ENCODE data around the gene ADAD2.

Gene ADAD2

DNA sequence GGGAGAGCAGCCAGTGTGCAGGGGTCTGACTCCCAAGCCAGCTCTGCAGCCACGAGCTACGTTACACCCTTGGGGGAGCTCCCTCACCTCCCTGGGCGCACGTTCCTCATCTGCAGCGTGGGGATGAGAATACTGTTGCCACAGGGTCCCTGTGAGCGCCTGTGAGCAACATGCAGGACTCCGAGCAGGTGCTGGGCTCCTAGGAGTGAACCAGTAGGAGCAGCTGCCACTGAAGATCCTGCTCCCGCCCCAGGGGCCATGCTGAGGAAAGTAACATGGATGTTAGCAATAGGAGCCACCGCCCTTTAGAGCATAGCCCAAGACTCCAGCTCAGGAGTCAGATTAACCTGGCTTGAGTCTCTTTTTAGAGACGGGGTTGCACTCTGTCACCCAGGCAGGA lies 29.9 kb upstream of the ADAD2 start:
- Histone ChIP-seq H3K79me2 (ENCODE audit: control insufficient read depth, insufficient read depth, low read length, poor library complexity) (no peaks in the 10 kb centered on the region), H2AFZ (ENCODE audit: insufficient read depth, low read length, poor library complexity) (no peak overlapping the region), H2AK5ac (ENCODE audit: low read length) (no peak overlapping the region), H3K79me1 (ENCODE audit: low read length) (no peaks in the 10 kb centered on the region), H3K9me3 (ENCODE audit: insufficient read depth, low read depth, low read length) (no peaks in the 10 kb centered on the region), H3K23ac (ENCODE audit: low read length) (no peak overlapping the region), H4K8ac (ENCODE audit: low read depth, low read length) (no peak overlapping the region), H2BK5ac (ENCODE audit: low read depth, low read length, poor library complexity) (no peak overlapping the region), H3K27ac (ENCODE audit: low read depth, low read length) (no peak overlapping the region), H3K9ac (ENCODE audit: low read length) (no peak overlapping the region), H3K18ac (ENCODE audit: low read length) (no peak overlapping the region), H2BK12ac (ENCODE audit: low read length) (no peak overlapping the region), H4K12ac (ENCODE audit: low read depth, low read length) (no peak overlapping the region), H3K14ac (ENCODE audit: low read length) (no peak overlapping the region), H3K27me3 (ENCODE audit: insufficient read depth, low read length) (no peaks in the 10 kb centered on the region), H3K4me2 (ENCODE audit: low read length) (no peak overlapping the region), H3K36me3 (ENCODE audit: control insufficient read depth in 1 of 2, insufficient read depth in 2 of 2, low read length in 2 of 2) (no peaks in the 10 kb centered on the region), H2BK120ac (ENCODE audit: insufficient read depth, low read length, poor library complexity) (no peak overlapping the region), H3K4ac (ENCODE audit: low read depth, low read length) (no peak overlapping the region), H3K4me3 (ENCODE audit: low read depth, low read length) (no peak overlapping the region), H3K4me1 (ENCODE audit: control insufficient read depth in 1 of 2, insufficient read depth in 2 of 2, low read length in 2 of 2) (no peaks in the 10 kb centered on the region), H4K91ac (ENCODE audit: low read depth, low read length) (no peak overlapping the region)
- no peak for DNase-seq
- WGBS (ENCODE audit: extremely low coverage, insufficient coverage, insufficient read length): no CpG with 5 or more reads among the region's 10 CpGs

DNA sequence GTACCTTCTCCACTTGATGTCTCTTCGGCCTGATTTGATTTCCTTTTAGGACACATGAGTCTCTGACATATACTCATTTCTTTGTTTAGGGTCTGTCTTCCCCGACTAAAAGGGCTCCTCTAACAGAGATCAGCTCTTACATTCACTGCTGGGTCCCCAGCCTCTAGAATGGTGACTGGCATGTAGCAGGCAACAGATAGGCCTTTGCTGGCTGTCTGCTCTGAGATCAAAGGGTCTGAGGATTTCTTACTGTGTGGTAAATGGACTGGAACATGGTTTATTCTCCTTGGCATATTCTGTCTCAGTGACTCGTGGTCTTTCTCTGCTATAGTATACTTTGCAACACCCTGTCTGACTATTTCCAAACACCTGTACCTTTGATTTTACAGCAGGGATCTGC lies 29.2 kb upstream of the ADAD2 start:
- Histone ChIP-seq H3K27ac (ENCODE audit: low read depth, low read length) (no peak overlapping the region), H2BK5ac (ENCODE audit: low read depth, low read length, poor library complexity) (no peak overlapping the region), H4K8ac (ENCODE audit: low read depth, low read length) (no peak overlapping the region), H3K4me1 (ENCODE audit: control insufficient read depth in 1 of 2, insufficient read depth in 2 of 2, low read length in 2 of 2) (no peaks in the 10 kb centered on the region), H3K18ac (ENCODE audit: low read length) (no peak overlapping the region), H3K4me2 (ENCODE audit: low read length) (no peak overlapping the region), H3K79me1 (ENCODE audit: low read length) (no peaks in the 10 kb centered on the region), H3K14ac (ENCODE audit: low read length) (no peak overlapping the region), H3K27me3 (ENCODE audit: insufficient read depth, low read length) (no peaks in the 10 kb centered on the region), H4K91ac (ENCODE audit: low read depth, low read length) (no peak overlapping the region), H2AFZ (ENCODE audit: insufficient read depth, low read length, poor library complexity) (no peak overlapping the region), H3K79me2 (ENCODE audit: control insufficient read depth, insufficient read depth, low read length, poor library complexity) (no peaks in the 10 kb centered on the region), H2AK5ac (ENCODE audit: low read length) (no peak overlapping the region), H3K4ac (ENCODE audit: low read depth, low read length) (no peak overlapping the region), H4K12ac (ENCODE audit: low read depth, low read length) (no peak overlapping the region), H3K9ac (ENCODE audit: low read length) (peak overlapping the region; percentile 63), H3K36me3 (ENCODE audit: control insufficient read depth in 1 of 2, insufficient read depth in 2 of 2, low read length in 2 of 2) (no peaks in the 10 kb centered on the region), H3K23ac (ENCODE audit: low read length) (no peak overlapping the region), H2BK120ac (ENCODE audit: insufficient read depth, low read length, poor library complexity) (no peak overlapping the region), H3K4me3 (ENCODE audit: low read depth, low read length) (no peak overlapping the region), H2BK12ac (ENCODE audit: low read length) (no peak overlapping the region), H3K9me3 (ENCODE audit: insufficient read depth, low read depth, low read length) (no peaks in the 10 kb centered on the region)
- DNase-seq: no peak
- WGBS (ENCODE audit: extremely low coverage, insufficient coverage, insufficient read length): no CpG with 5 or more reads among the region's 3 CpGs

DNA sequence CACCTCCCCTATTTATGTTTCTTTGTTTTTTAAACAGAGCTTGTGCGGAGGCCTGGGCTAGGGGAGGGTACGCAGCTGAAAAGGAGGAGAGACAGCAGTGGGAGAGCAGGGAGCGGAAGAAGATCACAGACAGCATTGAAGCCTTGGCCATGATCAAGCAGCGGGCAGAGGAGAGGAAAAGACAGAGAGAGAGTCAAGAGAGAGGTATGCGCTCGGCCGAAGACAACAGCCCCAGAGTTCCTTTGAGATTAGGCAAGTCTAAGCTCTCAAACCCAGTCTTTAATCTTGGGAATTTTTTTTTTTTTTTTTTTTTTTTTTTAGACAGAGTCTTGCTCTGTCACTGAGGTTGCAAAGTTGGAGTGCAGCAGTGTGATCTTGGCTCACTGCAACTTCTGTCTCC lies 25.2 kb upstream of the ADAD2 start:
- H2AK5ac ChIP-seq (ENCODE audit: low read length): no peak overlapping the region
- H3K79me1 ChIP-seq (ENCODE audit: low read length): no peaks in the 10 kb centered on the region
- no peak overlapping the region for H3K4me2 ChIP-seq (ENCODE audit: low read length)
- H3K4ac ChIP-seq (ENCODE audit: low read depth, low read length): no peak overlapping the region
- no peak overlapping the region for H4K91ac ChIP-seq (ENCODE audit: low read depth, low read length)
- no peak overlapping the region for H2BK12ac ChIP-seq (ENCODE audit: low read length)
- no peak overlapping the region for H3K18ac ChIP-seq (ENCODE audit: low read length)
- no peak overlapping the region for H2BK5ac ChIP-seq (ENCODE audit: low read depth, low read length, poor library complexity)
- no peak overlapping the region for H3K23ac ChIP-seq (ENCODE audit: low read length)
- H4K12ac ChIP-seq (ENCODE audit: low read depth, low read length): no peak overlapping the region
- no peak for DNase-seq
- H4K8ac ChIP-seq (ENCODE audit: low read depth, low read length): no peak overlapping the region
- H3K27me3 ChIP-seq (ENCODE audit: insufficient read depth, low read length): no peaks in the 10 kb centered on the region
- no peak overlapping the region for H2BK120ac ChIP-seq (ENCODE audit: insufficient read depth, low read length, poor library complexity)
- H3K36me3 ChIP-seq (ENCODE audit: control insufficient read depth in 1 of 2, insufficient read depth in 2 of 2, low read length in 2 of 2): no peaks in the 10 kb centered on the region
- H3K9me3 ChIP-seq (ENCODE audit: insufficient read depth, low read depth, low read length): no peaks in the 10 kb centered on the region
- no peak overlapping the region for H3K4me3 ChIP-seq (ENCODE audit: low read depth, low read length)
- no peak overlapping the region for H3K27ac ChIP-seq (ENCODE audit: low read depth, low read length)
- no peaks in the 10 kb centered on the region for H3K79me2 ChIP-seq (ENCODE audit: control insufficient read depth, insufficient read depth, low read length, poor library complexity)
- H3K14ac ChIP-seq (ENCODE audit: low read length): no peak overlapping the region
- no peak overlapping the region for H2AFZ ChIP-seq (ENCODE audit: insufficient read depth, low read length, poor library complexity)
- no CpG with 5 or more reads among the region's 7 CpGs for WGBS (ENCODE audit: extremely low coverage, insufficient coverage, insufficient read length)
- no peak overlapping the region for H3K9ac ChIP-seq (ENCODE audit: low read length)
- no peaks in the 10 kb centered on the region for H3K4me1 ChIP-seq (ENCODE audit: control insufficient read depth in 1 of 2, insufficient read depth in 2 of 2, low read length in 2 of 2)

DNA sequence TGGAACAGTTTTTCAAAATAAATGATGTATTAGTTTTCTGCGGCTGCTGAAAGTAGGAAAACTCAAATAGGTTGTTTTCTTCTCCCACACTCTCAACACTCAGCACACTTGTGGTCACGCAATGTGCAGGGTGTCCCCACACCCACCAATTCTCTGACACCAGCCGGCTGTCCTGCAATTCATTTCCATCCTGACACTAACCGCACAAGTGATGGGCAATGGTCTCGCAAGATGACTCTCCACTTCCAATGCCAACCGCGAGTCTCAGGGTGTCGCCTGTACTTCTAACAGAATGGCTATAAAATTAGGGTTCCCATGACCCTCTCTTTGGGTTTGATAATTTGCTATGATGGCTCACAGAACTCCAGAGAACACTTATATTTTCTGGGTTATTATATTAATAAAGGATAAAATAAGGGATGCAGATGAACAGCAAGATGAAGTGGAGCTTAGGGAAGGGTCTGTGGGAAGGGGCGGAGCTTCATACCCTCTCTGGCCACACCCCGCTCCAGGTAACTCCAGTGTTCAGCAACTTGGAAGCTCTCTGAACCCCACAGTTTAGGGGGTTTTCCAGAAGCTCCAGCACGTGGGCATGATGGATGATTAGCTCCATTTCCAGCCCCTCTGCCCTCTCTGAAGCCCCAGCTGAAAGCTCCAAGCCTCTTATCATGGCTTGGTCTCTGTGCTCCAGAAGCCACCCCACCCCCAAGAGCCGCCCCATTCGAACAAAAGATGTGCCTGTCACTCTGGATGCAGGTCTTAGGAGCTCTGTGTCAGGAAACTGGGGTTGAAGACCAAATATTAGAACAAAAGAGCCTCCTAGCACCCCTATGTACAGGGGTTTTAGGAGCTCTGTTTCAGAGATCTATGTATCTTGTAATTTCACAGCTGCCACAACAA lies 23.9 kb upstream of the ADAD2 start:
- no peak overlapping the region for H3K4me3 ChIP-seq (ENCODE audit: low read depth, low read length)
- H2BK12ac ChIP-seq (ENCODE audit: low read length): no peak overlapping the region
- no peaks in the 10 kb centered on the region for H3K27me3 ChIP-seq (ENCODE audit: insufficient read depth, low read length)
- no peaks in the 10 kb centered on the region for H3K79me2 ChIP-seq (ENCODE audit: control insufficient read depth, insufficient read depth, low read length, poor library complexity)
- no peak overlapping the region for H3K4ac ChIP-seq (ENCODE audit: low read depth, low read length)
- no peak overlapping the region for H4K91ac ChIP-seq (ENCODE audit: low read depth, low read length)
- H3K79me1 ChIP-seq (ENCODE audit: low read length): no peaks in the 10 kb centered on the region
- H3K23ac ChIP-seq (ENCODE audit: low read length): no peak overlapping the region
- no CpG with 5 or more reads among the region's 13 CpGs for WGBS (ENCODE audit: extremely low coverage, insufficient coverage, insufficient read length)
- H3K4me2 ChIP-seq (ENCODE audit: low read length): no peak overlapping the region
- H3K9ac ChIP-seq (ENCODE audit: low read length): no peak overlapping the region
- no peak overlapping the region for H2AK5ac ChIP-seq (ENCODE audit: low read length)
- H3K18ac ChIP-seq (ENCODE audit: low read length): no peak overlapping the region
- DNase-seq: no peak
- no peaks in the 10 kb centered on the region for H3K4me1 ChIP-seq (ENCODE audit: control insufficient read depth in 1 of 2, insufficient read depth in 2 of 2, low read length in 2 of 2)
- H3K14ac ChIP-seq (ENCODE audit: low read length): no peak overlapping the region
- no peak overlapping the region for H2BK5ac ChIP-seq (ENCODE audit: low read depth, low read length, poor library complexity)
- H2BK120ac ChIP-seq (ENCODE audit: insufficient read depth, low read length, poor library complexity): no peak overlapping the region
- no peak overlapping the region for H4K8ac ChIP-seq (ENCODE audit: low read depth, low read length)
- H3K27ac ChIP-seq (ENCODE audit: low read depth, low read length): no peak overlapping the region
- no peaks in the 10 kb centered on the region for H3K36me3 ChIP-seq (ENCODE audit: control insufficient read depth in 1 of 2, insufficient read depth in 2 of 2, low read length in 2 of 2)
- no peak overlapping the region for H4K12ac ChIP-seq (ENCODE audit: low read depth, low read length)
- no peaks in the 10 kb centered on the region for H3K9me3 ChIP-seq (ENCODE audit: insufficient read depth, low read depth, low read length)
- no peak overlapping the region for H2AFZ ChIP-seq (ENCODE audit: insufficient read depth, low read length, poor library complexity)
